ENCODE data around the gene CEP170B.
A peak's percentile ranks its signal among the peaks of the same experiment; 100 is the strongest.
"Not testable (repeated sequence)": the region's sequence is repeated elsewhere in the genome, so short reads cannot be mapped to it uniquely, and the experiment has no call there.

Gene CEP170B

DNA sequence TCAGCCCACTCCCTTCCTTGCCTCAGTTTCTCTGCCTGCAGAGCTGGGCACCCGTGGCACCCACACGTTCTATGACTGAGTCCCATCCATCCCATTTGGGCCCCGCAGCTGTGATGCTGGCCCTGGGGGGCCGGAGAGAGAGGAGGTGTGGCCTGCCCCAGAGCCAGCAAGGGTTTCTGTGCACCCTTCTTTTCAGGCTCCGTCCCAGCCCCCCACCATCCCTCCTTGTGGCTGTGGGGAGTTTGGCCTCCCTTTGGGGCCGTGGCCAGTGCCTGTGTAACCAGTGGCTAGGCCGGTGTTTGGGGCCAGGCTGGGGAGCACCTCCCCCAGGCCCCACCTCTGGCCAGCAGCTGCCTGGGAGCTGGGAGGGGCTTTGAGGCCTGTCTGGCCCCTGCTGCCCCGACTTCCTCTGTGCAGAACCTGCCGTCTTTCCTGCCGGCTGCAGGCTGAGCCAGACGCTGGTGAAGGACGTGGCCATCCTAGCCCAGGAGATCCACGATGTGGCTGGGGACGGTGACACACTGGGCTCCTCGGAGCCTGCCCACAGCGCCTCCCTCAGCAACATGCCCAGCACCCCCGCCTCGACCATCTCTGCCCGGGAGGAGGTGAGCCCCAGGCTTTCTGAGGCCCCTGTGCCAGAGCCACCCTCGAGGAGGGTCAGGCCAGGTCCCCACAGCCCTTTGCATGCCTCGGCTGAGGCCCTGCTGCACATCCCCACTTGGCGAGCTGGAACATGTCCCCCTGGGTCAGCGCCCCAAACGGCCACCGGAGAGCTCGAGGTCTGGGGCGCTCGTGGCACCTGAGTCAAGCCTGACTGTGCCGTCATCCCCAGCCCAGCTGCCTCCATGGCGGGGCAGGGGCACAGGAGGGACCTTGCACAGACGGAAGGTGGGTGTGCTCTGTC lies 27.7 kb downstream of the CEP170B start:
- DNase-seq = peak; percentile 1

DNA sequence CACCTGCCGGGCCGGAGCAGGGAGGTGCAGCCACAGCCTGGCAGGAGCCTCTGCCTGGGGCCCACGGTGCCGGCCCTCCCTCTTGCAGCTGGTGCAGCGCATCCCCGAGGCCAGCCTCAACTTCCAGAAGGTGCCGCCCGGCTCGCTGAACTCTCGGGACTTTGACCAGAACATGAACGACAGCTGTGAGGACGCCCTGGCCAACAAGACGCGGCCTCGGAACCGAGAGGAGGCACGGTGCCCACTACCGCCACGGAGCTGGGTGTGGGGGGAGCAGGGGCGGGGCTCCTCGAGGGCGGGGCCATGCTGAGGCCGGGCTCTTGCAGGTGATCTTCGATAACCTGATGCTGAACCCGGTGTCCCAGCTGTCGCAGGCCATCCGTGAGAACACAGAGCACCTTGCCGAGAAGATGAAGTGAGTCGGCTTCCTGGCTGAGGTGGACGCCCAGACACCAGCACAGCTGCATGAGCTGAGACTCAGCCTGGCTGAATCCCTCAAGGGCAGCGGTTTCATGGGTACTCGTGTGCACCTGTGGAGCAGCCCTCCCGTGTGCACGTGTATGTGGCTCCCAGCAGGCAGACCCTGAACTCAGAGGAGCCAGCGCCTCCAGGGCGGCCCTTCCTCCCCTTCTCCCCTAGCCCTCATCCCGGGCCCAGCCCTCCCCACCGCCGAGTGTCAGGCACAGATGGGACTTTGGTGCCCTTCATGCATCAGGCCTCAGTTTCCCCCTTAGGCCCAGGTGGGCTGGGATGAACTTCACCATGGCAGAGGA lies 28.6 kb downstream of the CEP170B start:
- DNase-seq = peak; percentile 0

DNA sequence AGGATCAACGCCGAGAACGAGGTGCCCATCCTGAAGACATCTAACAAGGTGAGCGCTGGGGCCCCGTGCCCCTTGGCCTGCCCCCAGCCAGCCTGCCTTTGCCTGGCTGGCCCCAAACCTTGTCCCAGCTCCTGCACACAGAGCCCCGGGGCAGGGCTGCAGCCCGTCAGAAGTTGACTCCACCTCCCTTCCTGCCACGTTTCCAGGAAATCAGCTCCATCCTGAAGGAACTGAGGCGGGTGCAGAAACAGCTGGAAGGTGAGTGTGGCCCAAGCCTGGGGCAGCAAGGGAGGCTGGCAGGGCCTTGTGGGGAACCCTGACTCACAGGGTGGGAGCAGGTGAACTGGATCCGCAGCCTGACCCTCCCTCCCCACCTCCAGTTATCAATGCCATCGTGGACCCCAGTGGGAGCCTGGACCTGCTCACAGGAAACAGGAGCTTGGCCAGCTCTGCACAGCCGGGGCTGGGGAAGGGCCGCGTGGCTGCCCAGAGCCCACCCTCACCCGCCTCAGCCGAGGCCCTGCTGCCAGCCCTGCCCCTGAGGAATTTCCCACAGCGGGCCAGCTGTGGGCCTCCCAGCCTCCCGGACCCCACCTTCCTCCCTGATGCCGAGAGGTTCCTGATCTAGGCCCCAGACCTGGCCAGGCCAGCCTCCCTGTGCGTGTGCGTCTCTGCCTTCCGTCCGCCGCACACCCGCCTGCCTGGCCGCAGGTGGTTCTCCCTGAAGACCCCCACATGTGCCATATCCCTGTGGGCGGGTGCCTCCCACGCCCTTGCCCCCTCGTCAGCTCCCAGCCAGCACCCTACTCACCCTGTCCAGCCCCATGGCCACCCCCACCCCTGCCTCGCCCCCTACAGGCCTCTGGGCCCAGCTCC lies 29.5 kb downstream of the CEP170B start:
- DNase-seq = peak; percentile 0

DNA sequence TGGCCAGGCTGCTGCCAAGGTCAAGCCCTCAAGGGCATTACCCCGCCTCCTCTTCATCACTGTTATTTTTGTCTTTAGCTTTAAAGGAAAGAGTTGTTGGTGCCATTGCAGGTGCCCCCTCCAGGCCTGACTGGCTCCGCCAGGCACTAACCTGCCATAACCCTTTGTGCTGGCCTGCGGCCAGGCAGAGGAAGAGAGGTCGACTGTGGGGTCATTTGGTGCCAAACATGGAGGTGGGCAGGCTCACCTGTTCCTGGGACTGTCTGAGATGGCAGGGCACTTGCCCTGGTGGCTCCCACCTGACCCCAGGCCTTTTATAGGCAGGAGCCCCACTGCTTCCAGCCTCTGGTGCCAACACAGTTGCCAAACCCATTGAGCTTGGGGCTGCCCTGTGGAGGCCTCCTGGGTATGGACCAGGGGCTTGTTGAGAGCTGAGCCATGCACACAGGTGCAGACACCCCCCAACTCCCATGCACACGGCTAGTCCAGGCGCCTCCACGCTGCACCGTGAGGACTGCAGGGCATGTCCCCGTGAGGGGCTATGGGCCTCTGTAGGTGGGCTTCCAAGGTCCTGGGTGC lies 30.2 kb downstream of the CEP170B start:
- no peak for DNase-seq

DNA sequence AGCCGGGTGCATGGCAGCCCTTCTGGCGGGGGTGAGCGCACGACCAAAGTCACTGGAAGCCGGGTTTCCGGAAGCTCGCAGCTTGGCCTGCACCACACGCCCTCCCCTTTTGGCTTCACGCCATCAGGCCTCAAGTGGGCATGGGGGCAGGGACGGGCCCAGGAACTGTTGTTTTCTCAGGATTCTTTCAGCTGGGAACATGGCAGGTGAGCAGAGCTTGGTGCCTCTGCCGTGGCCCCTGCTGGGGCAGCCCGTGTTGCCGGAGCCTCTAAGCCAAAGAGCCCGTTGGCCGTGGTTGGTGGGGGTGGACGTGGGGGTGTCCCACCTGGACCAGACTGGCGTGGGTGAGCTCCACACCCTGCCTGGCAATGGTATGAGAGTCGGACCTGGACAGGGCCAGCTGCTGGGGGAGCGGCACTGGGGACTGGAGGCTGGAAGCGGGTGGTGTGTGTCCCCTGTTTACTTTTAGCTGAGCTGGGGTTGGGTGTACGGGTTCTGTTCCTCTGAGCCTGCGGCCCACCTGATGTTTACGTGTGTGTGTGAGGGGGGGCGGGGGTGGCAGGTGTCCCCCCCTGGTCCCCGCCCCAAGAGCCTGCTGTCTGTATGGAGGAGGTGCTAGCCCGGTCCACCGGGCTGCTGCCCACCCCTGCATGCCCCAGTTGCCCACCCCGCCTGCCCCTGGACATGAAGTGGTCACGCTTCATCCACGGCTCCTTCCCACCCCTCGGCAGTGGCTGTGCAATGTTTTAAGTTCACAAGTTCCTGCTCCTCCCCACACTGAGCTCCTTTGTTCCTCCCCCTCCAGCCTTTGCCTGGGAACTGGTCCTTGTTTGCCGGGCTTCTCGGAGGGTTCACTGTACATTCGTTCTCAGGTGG lies 31.0 kb downstream of the CEP170B start:
- DNase-seq = no peak

DNA sequence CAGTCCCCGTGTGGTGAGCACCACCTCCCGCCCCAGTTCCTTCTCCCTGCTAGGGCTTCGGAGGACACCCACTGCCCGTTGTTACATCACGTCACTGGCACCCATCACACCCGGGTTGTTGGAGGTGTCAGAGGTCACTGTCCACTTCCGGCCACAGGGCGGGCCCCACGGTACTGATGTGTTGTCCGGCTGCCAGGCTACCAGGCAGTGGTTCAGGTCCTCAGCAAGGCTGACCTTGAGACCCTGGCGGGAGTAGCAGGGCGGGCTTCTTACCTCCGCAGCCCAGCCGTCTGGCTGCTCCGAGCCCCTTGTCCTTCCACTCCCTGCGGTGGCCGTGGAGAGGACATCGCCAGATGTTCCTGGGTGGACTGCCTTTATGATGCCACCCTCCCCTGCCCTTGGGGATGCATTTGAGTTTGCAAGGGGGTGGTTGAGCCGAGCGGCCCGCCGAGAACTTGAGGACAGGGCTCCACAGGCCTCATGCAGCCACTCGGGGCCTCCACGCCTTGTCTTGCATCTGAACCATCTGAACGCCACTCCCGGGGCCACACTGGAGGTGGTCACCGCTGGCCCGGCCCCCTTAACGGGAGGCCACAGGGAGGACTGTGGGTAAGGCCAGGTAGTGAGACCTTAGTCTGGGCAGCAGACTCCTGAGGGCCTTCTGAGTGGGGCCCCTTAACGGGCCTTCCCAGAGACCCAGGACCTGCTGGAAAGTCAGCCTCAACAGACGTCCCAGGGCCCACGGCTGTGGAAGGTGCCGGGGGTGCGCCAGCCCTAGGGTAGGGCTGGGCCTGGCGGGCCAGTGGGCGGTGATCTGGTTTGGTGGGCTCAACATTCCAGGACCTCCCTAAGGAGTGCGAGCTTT lies 32.5 kb downstream of the CEP170B start:
- peak; percentile 1 for DNase-seq

DNA sequence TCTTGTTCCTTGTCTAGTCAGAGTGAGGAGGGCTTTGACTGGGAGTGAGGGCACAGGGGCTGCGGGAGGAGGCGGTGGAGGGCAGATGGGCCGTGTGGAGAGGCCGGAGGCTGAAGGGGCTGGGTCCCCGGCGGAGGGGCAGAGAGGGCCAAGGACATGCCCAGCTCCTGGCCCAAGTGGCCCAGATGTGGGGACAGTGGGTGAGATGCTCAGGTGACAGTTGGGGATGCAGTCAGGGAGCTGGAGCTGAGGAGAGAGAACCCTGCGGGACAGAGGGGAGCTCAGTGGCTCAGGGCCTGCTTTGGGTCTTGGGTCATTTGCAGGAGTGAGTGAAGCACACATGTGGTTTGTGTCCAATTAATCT lies 33.1 kb downstream of the CEP170B start:
- DNase-seq = no peak

DNA sequence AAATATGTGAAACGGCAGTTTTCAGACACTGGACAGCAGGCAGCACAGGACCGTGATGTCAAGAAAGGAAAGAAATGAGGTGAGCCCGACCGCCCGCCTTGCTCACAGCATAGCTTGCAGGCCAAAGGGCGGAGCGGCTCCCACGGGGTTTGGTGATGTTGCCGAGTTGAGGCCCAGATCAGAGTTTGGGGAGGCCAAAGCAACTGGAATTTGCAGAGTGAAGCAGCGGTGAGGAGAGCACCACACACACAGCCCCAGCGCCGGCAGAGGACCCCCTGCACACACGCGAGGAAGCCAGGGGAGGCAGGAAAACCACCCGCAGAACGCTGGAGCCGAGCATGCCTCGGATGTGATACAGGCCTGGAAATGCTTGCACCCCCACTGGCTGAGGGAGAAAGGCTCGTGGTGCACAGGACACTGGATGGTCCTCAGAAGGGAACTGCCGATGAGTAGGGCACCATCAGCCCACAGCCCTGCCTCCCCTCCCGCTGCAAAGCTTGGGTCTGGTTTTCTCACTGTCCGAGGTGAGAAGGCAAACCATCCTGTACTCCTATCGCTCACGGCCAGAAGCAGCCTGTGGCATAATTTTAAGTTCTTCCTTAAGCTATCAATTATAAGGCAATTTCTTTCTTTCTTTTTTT lies 33.9 kb downstream of the CEP170B start:
- peak; percentile 0 for DNase-seq

DNA sequence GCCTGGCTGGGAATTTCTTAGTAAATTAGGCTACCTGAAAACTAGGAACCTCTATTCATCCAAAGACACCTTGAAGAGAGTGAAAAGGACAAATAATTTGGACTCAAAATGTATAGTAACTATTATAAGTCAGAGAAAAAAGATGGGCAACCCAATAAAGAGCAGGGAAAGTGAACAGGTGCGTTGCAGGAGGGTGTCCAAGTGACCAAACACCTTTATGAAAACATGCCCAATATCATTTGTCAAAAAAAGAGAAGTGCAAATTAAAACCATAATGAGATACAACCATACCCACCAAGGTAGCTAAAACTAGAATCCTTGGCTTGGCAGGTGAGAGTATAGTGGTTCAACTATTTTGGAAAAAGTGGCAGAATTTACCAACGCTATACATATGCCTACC lies 34.7 kb downstream of the CEP170B start:
- no peak for DNase-seq

DNA sequence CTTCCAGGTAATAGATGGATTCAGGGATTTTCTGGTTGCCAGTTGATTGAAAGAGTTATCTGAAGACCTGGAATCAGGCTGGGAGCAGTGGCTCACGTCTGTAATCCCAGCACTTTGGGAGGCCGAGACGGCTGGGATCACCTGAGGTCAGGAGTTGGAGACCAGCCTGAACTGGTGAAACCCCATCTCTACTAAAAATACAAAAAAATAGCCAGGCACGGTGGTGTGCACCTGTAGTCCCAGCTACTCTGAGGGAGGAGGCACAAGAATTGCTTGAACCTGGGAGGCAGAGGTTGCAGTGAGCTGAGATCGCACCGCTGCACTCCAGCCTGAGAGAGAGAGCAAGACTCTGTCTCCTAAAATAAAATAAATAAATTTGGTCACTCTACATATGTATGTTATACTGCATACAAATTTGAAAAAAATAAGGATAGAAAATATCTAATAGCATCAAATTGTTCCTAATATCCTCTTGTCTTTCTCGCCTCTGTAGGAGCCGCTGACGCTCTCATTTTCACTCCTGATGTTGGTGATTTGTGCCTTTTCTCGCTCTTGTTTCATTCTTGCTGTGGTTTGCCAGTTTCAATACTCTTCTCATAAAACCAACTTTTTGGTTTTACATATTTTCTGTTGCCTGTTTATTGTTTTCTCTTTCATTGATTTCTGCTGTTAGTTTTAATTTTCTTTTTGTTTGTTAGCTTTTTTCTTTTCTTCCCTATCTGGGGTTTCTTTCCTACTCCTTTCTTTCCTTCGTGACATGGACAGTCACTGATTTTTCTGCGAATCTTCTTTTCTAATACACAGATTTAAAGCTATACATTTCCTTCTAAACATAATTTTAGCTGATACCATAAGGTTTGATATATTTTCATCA lies 35.8 kb downstream of the CEP170B start:
- DNase-seq = peak; percentile 0

DNA sequence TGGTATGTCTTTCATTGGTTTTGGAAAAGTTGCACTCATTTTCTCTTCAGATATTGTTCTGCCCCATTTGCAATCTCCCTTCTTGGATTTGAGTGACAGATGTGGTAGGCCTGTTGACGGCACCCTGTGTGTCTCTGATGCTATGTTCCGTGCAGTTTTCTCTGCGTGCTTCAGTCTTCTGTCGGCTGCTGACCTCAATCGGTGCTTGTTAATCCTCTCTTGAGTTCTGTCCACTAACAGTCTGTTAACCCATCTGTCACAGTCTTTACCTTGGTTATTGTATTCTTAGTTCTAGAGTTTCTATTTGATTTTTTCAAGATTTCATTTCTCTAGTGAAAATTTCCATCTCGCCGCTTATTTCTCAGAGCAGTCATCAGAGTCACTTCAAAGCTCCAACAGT lies 38.9 kb downstream of the CEP170B start:
- no peak for DNase-seq

DNA sequence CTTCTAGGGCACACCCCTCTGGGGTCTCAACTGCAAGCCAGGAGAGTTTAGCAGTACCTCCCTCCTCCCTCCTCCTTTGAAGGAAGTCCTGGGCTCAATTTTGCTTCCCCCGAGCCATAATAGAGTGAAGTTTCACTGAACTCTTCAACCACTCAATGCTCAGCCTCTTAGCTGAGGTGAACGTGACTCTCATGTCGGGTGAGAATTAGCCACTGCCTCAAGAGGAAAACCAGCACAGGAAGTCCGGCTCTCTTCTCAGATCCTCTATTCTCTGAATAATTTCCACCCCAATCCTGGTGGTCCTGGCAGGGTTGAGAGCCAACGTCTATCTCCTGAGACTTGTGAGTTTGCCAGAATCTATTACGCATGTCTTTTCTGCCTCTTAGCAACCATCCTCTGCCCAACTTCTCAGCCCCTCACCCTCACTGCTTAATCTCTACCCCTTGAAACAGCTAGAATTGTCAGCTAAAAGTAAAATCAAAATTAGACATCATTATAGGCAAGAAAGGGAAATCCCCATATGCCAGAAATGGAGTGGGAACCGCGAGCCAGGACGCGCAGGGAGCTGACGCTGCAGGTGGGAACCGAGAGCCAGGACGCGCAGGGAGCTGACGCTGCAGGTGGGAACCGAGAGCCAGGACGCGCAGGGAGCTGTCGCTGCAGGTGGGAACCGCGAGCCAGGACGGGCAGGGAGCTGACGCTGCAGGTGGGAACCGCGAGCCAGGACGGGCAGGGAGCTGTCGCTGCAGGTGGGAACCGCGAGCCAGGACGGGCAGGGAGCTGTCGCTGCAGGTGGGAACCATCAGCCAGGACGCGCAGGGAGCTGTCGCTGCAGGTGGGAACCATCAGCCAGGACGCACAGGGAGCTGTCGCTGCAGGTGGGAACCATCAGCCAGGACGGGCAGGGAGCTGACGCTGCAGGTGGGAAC lies 39.8 kb downstream of the CEP170B start:
- DNase-seq = not testable (repeated sequence)

DNA sequence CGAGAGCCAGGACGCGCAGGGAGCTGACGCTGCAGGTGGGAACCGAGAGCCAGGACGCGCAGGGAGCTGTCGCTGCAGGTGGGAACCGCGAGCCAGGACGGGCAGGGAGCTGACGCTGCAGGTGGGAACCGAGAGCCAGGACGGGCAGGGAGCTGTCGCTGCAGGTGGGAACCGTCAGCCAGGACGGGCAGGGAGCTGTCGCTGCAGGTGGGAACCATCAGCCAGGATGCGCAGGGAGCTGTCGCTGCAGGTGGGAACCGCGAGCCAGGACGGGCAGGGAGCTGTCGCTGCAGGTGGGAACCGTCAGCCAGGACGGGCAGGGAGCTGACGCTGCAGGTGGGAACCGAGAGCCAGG lies 40.5 kb downstream of the CEP170B start:
- not testable (repeated sequence) for DNase-seq

DNA sequence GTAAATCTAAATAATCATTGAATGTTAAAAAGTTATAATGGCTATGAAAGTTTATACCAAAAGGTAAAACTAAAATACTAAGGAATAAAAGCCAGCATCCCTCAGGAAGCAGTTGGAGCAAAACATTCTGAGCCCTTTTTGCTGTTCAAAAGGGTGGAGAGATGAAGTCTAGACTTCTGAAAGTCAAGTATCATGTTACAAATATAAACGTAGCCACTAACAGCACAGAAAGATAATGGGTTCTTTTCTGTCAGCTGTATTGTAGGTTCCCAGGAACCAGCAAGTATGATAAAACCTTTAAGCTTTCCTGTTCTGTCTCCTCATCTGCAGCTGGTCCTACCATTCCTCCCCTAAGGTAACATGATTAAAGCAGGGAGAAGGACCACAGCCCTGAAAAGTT lies 43.2 kb downstream of the CEP170B start:
- no peak for DNase-seq

DNA sequence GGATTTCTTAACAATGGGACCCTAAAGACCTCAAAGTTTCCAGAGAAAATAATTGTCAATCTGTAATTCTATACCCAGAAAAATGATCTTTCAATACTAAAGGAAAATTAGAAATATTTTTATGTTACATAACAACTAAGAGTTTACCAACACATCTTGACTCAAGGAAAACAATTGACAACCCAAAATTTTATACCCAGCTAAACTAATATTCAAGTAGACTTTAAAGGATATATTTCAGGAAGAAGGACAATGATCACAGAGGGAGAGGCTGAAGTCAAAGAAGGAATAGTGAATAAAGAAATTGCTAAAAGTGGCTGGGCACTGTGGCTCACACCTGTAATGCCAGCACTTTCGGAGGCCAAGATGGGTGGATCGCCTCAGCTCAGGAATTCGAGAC lies 47.0 kb downstream of the CEP170B start:
- no peak for DNase-seq

DNA sequence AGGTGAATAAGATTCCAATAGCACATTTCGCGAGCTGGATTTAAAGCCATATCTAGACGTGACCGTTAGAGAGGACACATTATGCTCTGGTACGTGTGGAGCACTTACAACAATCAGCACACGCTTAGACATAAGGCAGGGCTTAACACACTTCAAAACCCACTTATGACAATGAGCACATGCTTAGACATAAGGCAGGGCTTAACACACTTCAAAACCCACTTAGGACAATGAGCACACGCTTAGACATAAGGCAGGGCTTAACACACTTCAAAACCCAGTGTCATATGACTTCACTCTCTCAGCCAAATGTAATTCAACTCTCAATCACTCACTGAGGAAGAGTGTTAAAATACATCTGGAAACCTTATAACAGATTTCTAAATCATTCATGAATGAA lies 48.4 kb downstream of the CEP170B start:
- DNase-seq = no peak

DNA sequence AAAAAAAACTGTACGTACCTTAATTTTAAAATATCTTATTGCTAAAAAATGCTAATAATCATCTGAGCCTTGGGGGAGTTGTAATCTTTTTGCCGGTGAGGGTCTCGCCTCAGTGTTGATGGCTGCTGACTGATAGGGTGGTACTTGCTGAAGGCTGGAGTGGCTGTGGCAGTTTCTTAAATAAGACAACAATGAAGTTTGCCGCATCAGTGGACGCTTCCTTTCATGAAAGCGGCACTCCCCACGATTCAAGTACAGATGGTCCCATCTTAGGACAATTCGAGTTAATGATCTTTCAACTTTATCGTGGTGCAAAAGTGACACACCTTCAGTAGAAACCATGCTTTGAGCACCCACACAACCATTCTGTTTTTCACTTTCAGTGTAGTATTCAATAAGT lies 52.0 kb downstream of the CEP170B start:
- no peak for DNase-seq

DNA sequence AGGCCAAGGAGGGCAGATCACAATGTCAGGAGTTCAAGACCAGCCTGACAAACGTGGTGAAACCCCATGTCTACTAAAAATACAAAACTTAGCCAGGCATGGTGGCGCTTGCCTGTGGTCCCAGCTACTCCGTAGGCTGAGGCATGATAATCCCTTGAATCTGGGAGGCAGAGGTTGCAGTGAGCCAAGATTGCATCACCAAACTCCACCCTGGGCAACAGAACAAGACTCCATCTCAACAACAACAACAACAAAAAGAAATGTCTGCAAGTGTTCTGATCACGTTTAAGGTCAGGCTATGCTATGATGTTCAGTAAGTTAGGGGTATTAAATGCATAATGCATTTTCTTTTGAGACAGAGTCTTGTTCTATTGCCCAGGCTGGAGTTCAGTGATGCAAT lies 52.9 kb downstream of the CEP170B start:
- no peak for DNase-seq
